Activated naive CD8-positive, alpha-beta T cell (primary cell): ENCODE measurements around the gene ZNF2.
"Not testable (repeated sequence)": the region's sequence is repeated elsewhere in the genome, so short reads cannot be mapped to it uniquely, and the experiment has no call there.

Experiments
- H3K27ac Mint-ChIP-seq: one replicate; pipeline ENCODE4 v1.8.0; 2021; ENCODE audit warnings: mixed read lengths
- H3K27me3 Mint-ChIP-seq: one replicate; pipeline ENCODE4 v1.8.0; 2021; ENCODE audit warnings: mixed read lengths
- H3K36me3 Mint-ChIP-seq: one replicate; pipeline ENCODE4 v1.8.0; 2021; ENCODE audit warnings: mixed read lengths
- H3K4me1 Mint-ChIP-seq: one replicate; pipeline ENCODE4 v1.8.0; 2021; ENCODE audit warnings: low read depth, mixed read lengths
- H3K4me3 Mint-ChIP-seq: one replicate; pipeline ENCODE4 v1.8.0; 2021; ENCODE audit warnings: mild to moderate bottlenecking, mixed read lengths
- H3K9me3 Mint-ChIP-seq: one replicate; pipeline ENCODE4 v1.8.0; 2021; ENCODE audit warnings: low read depth, mixed read lengths

The ZNF2 gene

GRCh38 chr2:95174031-95174542 lies 8.5 kb downstream of the ZNF2 start:
- no peak overlapping the region for H3K4me3 Mint-ChIP-seq
- no peak overlapping the region for H3K27ac Mint-ChIP-seq
- H3K27me3 Mint-ChIP-seq = no peaks in the 10 kb centered on the region
- H3K4me1 Mint-ChIP-seq = peaks cover 2% of the 10 kb centered on the region
- peaks cover 24% of the 10 kb centered on the region for H3K36me3 Mint-ChIP-seq
- H3K9me3 Mint-ChIP-seq = peaks cover 4% of the 10 kb centered on the region

- Mint-ChIP-seq H3K27ac (no peak overlapping the region), H3K4me3 (no peak overlapping the region), H3K27me3 (no peaks in the 10 kb centered on the region), H3K4me1 (no peaks in the 10 kb centered on the region), H3K9me3 (peaks cover 16% of the 10 kb centered on the region), H3K36me3 (peaks cover 60% of the 10 kb centered on the region)
Measured at GRCh38 chr2:95179451-95179850, 13.8 kb downstream of the ZNF2 start.

- H3K4me3 Mint-ChIP-seq = no peak overlapping the region
- peaks cover 62% of the 10 kb centered on the region for H3K36me3 Mint-ChIP-seq
Measured at GRCh38 chr2:95181774-95182173, 16.2 kb downstream of the ZNF2 start.

GRCh38 chr2:95185197-95185596 lies 19.6 kb downstream of the ZNF2 start:
- Mint-ChIP-seq H3K27ac (no peak overlapping the region), H3K36me3 (peaks cover 37% of the 10 kb centered on the region), H3K9me3 (peaks cover 12% of the 10 kb centered on the region), H3K4me1 (no peaks in the 10 kb centered on the region), H3K27me3 (peaks cover 3% of the 10 kb centered on the region), H3K4me3 (no peak overlapping the region)

More at GRCh38 chr2:95181774-95182173, 16.2 kb downstream of the ZNF2 start:
- H3K27ac Mint-ChIP-seq = no peak overlapping the region
- peaks cover 16% of the 10 kb centered on the region for H3K9me3 Mint-ChIP-seq
- H3K27me3 Mint-ChIP-seq = no peaks in the 10 kb centered on the region
- H3K4me1 Mint-ChIP-seq = no peaks in the 10 kb centered on the region

DNA sequence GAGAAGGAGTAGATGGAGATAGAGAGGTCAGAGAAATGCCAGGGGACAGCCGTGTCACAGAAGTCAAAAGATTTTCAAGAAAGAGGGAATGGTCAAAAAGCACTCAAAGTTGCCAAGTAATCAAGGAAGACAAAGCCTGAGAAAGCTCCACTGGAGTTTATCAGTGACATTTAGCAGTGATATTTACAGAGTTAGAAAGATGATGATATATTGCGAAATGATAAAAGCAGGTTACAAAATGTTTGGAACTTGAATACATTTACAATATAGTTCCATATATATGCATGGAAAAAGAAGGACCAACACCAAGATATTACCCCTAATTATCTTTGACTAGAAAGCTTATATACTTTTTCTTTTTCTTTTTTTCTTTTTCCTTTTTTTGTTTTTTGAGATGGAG lies 20.4 kb downstream of the ZNF2 start:
- Mint-ChIP-seq H3K4me3 (no peak overlapping the region), H3K9me3 (peaks cover 8% of the 10 kb centered on the region), H3K4me1 (no peaks in the 10 kb centered on the region), H3K27me3 (peaks cover 4% of the 10 kb centered on the region), H3K36me3 (peaks cover 31% of the 10 kb centered on the region), H3K27ac (no peak overlapping the region)

GRCh38 chr2:95192956-95193355 lies 27.3 kb downstream of the ZNF2 start:
- H3K9me3 Mint-ChIP-seq, H3K27ac Mint-ChIP-seq, H3K36me3 Mint-ChIP-seq, H3K27me3 Mint-ChIP-seq, H3K4me1 Mint-ChIP-seq, H3K4me3 Mint-ChIP-seq: not testable (repeated sequence)

DNA sequence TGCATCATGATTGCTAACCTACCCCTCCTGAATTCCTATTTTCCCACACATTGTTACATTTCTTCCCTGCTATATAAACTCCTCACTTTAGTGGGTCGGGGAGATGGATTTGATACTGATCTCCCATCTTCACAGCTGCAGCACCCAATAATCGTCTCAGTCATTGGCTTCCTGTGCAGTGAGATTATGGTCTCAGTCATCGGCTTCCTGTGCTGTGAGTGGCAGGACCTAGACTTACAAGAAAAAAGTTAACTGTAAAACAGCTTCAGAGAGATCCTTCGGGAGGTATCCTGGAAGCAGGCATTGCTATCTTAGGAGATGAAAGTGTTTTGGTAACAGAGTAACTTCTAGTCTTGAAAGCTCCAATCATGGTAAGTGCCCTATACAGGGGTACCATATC lies 38.3 kb downstream of the ZNF2 start:
- Mint-ChIP-seq H3K27ac (no peak overlapping the region), H3K9me3 (no peaks in the 10 kb centered on the region), H3K4me3 (no peak overlapping the region), H3K36me3 (peaks cover 7% of the 10 kb centered on the region), H3K4me1 (peaks cover 19% of the 10 kb centered on the region), H3K27me3 (no peaks in the 10 kb centered on the region)

DNA sequence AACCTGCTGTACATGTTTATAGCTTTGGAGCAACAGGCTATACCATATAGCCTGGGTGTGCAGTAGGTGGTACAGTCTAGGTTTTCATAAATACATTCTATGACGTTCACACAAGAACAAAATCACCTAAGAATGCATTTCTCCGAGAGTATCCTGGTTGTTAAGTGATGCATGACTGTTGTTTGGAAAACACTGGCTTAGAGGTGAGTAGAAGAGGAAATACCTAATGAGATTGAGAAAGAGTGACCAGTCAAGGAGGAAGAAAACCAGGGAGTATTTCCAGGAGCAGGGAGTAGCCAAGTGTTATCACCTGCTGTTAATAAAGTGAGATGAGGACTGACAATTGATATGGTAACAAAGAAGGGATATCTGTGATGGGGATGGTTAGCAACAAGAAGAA lies 38.8 kb downstream of the ZNF2 start:
- Mint-ChIP-seq H3K4me3 (peak overlapping the region; percentile 1), H3K9me3 (no peaks in the 10 kb centered on the region), H3K27ac (no peak overlapping the region), H3K36me3 (peaks cover 12% of the 10 kb centered on the region), H3K27me3 (no peaks in the 10 kb centered on the region), H3K4me1 (peaks cover 19% of the 10 kb centered on the region)

DNA sequence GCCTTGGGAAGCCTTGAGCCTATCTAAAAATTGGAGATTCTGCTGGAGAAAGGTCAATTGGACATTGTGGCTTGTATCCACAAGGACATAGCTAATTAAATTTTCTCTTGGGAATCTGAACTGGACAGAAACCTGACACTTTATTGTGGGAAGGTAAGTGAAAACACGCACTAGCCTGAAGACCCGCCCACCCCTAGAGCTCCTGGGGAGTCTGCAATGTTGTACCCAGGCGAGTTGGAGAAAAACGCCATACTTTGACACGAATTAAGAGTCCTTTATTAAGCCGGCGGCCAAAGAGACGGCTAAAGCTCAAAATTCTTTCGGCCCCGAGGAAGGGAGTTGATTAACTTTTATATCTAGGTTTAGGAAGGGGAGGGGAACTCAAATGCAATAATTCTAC lies 40.5 kb downstream of the ZNF2 start:
- Mint-ChIP-seq H3K27ac (peak overlapping the region; percentile 81), H3K4me3 (peak overlapping the region; percentile 92), H3K27me3 (no peaks in the 10 kb centered on the region), H3K4me1 (peaks cover 19% of the 10 kb centered on the region), H3K36me3 (peaks cover 24% of the 10 kb centered on the region), H3K9me3 (peaks cover 5% of the 10 kb centered on the region)

DNA sequence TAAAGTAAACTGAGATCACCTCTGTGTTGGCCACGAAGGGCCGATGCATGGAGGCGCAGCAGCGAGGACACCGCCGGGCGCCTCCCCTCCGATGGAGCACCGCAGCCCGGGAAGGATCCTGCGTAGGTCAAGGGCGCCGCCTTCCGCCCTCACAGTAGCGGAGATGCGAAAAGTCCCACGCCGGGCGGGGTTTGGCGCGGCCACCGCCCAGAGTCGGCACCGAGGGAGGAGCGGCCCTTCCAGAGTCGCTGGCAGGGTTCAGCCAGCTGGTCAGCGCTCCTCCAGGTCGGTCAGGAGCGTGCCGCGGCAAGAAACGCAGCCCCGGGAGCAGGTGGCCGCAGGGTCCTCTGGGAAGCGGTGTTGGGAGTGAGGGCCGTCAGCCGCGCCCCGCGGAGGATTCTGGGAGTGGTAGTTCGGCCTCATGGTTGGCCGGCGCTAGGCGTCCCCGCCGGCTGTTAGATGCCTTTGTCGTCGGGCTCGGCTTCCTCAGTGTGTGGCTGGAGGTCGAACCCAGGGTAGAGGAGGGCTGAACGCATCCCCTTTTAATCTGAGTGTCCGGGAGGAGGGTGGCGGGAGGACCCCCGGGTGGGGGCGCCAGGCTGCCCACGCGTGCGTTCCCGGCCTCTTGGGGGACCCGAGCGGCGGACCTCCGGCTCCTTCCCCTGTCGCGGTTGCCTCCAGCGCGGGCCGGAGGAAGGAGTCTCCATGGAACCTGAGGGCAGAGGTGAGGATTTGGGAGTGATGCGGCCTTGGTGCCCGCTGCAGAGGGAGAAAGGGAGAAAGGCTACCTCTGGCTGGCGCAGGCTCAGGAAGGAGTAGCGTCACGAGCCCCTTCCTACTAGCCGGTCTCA lies 41.7 kb downstream of the ZNF2 start, which contains the start of gene ZNF892:
Gene ZNF892, plus strand, starts transcription at position 411 of the 851 bp plus-strand sequence. Its CDS starts 295 bp downstream, at position 706.
- Mint-ChIP-seq H3K27ac (peak within 1 kb of the TSS; percentile 81), H3K4me1 (peaks cover 19% of the 10 kb centered on the region), H3K9me3 (peaks cover 14% of the 10 kb centered on the region), H3K4me3 (peak within 1 kb of the TSS; percentile 92), H3K27me3 (no peaks in the 10 kb centered on the region), H3K36me3 (peaks cover 35% of the 10 kb centered on the region)

GRCh38 chr2:95208106-95208505 lies 42.5 kb downstream of the ZNF2 start:
- H3K9me3 Mint-ChIP-seq = peaks cover 18% of the 10 kb centered on the region
- peaks cover 42% of the 10 kb centered on the region for H3K36me3 Mint-ChIP-seq
- H3K4me1 Mint-ChIP-seq = peaks cover 19% of the 10 kb centered on the region
- peak overlapping the region; percentile 92 for H3K4me3 Mint-ChIP-seq
- no peak overlapping the region for H3K27ac Mint-ChIP-seq
- H3K27me3 Mint-ChIP-seq = no peaks in the 10 kb centered on the region

DNA sequence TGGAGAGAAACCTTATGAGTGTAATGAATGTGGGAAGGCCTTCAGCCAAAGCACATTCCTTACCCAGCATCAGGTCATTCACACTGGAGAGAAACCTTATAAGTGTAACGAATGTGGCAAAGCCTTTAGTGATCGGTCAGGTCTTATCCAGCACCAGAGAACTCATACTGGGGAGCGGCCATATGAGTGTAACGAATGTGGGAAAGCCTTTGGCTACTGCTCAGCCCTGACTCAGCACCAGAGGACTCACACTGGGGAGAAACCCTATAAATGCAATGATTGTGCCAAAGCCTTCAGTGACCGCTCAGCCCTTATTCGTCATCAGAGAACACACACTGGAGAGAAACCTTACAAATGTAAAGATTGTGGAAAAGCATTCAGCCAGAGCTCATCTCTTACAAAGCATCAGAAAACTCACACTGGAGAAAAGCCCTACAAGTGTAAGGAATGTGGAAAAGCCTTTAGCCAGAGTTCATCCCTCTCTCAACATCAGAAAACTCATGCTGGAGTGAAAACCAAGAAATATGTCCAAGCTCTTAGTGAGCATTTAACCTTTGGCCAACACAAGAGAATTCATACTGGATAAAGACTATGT lies 49.5 kb downstream of the ZNF2 start:
- Mint-ChIP-seq H3K4me3 (no peak overlapping the region), H3K36me3 (peaks cover 85% of the 10 kb centered on the region), H3K9me3 (peaks cover 57% of the 10 kb centered on the region), H3K27ac (no peak overlapping the region), H3K4me1 (no peaks in the 10 kb centered on the region), H3K27me3 (no peaks in the 10 kb centered on the region)

DNA sequence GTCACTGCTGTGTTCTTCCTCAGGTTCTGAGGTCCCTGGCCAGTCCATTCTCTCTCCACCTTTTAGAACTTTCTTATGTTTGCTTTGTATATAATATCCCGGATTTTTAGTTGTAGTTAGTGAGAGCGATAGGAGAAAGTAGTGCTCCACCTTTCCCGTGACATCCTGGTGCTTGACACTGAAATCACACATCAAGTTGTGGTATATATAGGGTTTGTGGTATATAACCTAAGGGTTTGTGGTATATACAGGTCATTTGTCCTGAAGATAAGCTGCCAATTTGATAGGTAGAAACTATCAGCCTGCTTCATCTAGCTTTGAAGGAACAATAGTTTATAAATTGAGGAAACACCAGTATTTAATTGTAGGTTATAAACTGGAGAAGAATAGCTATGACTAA lies 54.8 kb downstream of the ZNF2 start:
- Mint-ChIP-seq H3K4me1 (no peaks in the 10 kb centered on the region), H3K27me3 (no peaks in the 10 kb centered on the region), H3K27ac (no peak overlapping the region), H3K36me3 (peaks cover 68% of the 10 kb centered on the region), H3K9me3 (peaks cover 49% of the 10 kb centered on the region), H3K4me3 (no peak overlapping the region)

DNA sequence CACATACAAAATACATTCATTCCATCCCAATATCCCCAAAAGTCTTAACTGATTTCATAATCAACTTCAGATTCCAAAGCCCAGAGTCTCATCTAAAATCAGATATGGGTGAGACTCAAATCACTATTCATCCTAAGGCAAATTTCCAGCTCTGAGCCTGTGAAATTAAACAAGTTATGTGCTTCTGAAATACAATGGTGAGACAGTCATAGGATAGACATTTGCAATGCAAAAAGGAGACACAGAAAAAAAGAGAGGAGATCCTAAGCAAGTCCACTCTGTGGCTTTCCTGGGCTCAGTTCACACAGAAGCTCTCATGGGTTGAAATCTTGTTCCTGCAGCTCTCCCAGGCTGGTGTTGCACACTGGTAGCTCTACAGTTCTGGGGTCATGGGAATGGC lies 60.0 kb downstream of the ZNF2 start:
- Mint-ChIP-seq H3K4me1 (no peaks in the 10 kb centered on the region), H3K27me3 (peaks cover 2% of the 10 kb centered on the region), H3K36me3 (peaks cover 53% of the 10 kb centered on the region), H3K9me3 (peaks cover 49% of the 10 kb centered on the region), H3K27ac (no peak overlapping the region), H3K4me3 (no peak overlapping the region)

- Mint-ChIP-seq H3K27ac (no peak overlapping the region), H3K4me3 (no peak overlapping the region), H3K36me3 (peaks cover 34% of the 10 kb centered on the region), H3K27me3 (peaks cover 4% of the 10 kb centered on the region), H3K4me1 (no peaks in the 10 kb centered on the region), H3K9me3 (peaks cover 18% of the 10 kb centered on the region)
Measured at GRCh38 chr2:95231723-95232122, 66.1 kb downstream of the ZNF2 start.
